GM12878 (cell line): ENCODE data around the gene MVB12B.

ENCODE experiments used
- ATF3 ChIP-seq: IDR thresholded peaks from 2 replicates; pipeline ENCODE4 v1.6.1; 2011; ENCODE audit warnings: low read depth, mild to moderate bottlenecking, low read length, moderate library complexity, borderline replicate concordance; ENCODE audit errors: extremely low read depth
- JUNB ChIP-seq: IDR thresholded peaks from 2 replicates; pipeline ENCODE4 v1.6.1; 2016; ENCODE audit warnings: antibody characterized with exemption, mild to moderate bottlenecking
- POLR2A ChIP-seq: IDR thresholded peaks from 2 replicates; pipeline ENCODE4 v1.6.1; 2011; ENCODE audit warnings: low read depth, mild to moderate bottlenecking, low read length
- ZBED1 ChIP-seq: IDR thresholded peaks from 2 replicates; pipeline ENCODE4 v1.6.1; 2016; ENCODE audit warnings: borderline replicate concordance

DNA sequence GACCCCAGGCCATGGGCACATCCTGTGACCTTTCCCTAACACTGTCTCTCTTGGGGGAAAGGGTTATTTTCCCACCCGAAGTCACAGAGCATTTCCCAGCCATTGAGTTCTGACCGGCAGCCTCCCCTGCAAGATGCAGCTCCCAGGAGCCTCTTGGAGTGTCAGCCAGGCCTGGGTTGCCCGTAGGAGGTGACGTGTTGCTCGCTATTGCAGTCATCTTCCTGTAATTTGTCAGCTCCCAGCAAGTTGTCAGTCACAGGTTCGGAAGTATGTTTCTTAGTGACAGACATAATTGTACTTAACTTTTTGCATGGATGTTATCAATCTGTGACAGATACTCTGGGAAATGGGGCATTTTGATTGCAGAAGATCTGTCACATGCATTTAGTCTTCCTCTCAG is 74.5 kb downstream of the MVB12B start:
- TF ChIP-seq POLR2A (no peak), ATF3 (no peak), ZBED1 (no peak), JUNB (no peak)
